AG09309 (cell line): ENCODE results near the gene GNB1.
"Not testable (repeated sequence)": the region's sequence is repeated elsewhere in the genome, so short reads cannot be mapped to it uniquely, and the experiment has no call there.

ENCODE experiments used
- DNase-seq: peaks from one replicate; pipeline ENCODE4 v3.0.0-alpha.2; 2010; ENCODE audit warnings: low read depth
- H3K4me3 ChIP-seq: 2 replicates; pipeline ENCODE4 v1.5.1; 2011; ENCODE audit warnings: mild to moderate bottlenecking, low read depth, low read length, moderate library complexity; ENCODE audit not compliant: control insufficient read depth
- CTCF ChIP-seq: IDR thresholded peaks from 2 replicates; pipeline ENCODE4 v1.5.1; 2011; ENCODE audit warnings: mild to moderate bottlenecking, low read depth, low read length, inconsistent platforms; ENCODE audit not compliant: insufficient read depth, control insufficient read depth; ENCODE audit errors: missing control alignments

Gene GNB1

GRCh38 chr1:1937061-1937460 is 46.2 kb upstream of the GNB1 start:
- H3K4me3 ChIP-seq = no peak overlapping the region
- DNase-seq = no peak
- TF ChIP-seq CTCF = no peak

GRCh38 chr1:1934848-1935247 is 44.0 kb upstream of the GNB1 start:
- not testable (repeated sequence) for DNase-seq, H3K4me3 ChIP-seq

GRCh38 chr1:1929639-1930545 is 39.0 kb upstream of the GNB1 start:
- no peak for TF ChIP-seq CTCF
- H3K4me3 ChIP-seq = no peak overlapping the region
- DNase-seq = no peak

- H3K4me3 ChIP-seq = no peak overlapping the region
- TF ChIP-seq CTCF = no peak
- DNase-seq = no peak
These were observed 38.3 kb upstream of the GNB1 start for GRCh38 chr1:1929102-1929638.

- H3K4me3 ChIP-seq = no peak overlapping the region
- no peak for TF ChIP-seq CTCF
- DNase-seq = no peak
These were observed 37.6 kb upstream of the GNB1 start for GRCh38 chr1:1928231-1929101.

- no peak for DNase-seq
- no peak for TF ChIP-seq CTCF
- no peak overlapping the region for H3K4me3 ChIP-seq
These were observed 36.9 kb upstream of the GNB1 start for GRCh38 chr1:1927751-1928150.
